Right lobe of liver (tissue), 6 donors: Measurements from ENCODE around the gene TSPAN1. TPM values are rescaled to one million over a fixed set of nuclear protein-coding genes. Genes with fewer than 3 reads are reported as not detected.
"Not testable (repeated sequence)": the region's sequence is repeated elsewhere in the genome, so short reads cannot be mapped to it uniquely, and the experiment has no call there.

Experiments
- ATAC-seq, 4 donors: fragments of 200-7000 bp; cut with Tn5 transposase; one replicate each; pipeline ENCODE4 v1.9.1; 2020; ENCODE audit warnings: mild to moderate bottlenecking in 4 of 4, moderate library complexity in 4 of 4
- DNase-seq, 3 donors: peaks; one replicate each; pipeline ENCODE4 v3.0.0-alpha.2; 2020
- H3K27ac ChIP-seq, 3 donors: fragments of 200-600 bp; one replicate each; pipeline ENCODE4 v1.8.0; 2022
- H3K27me3 ChIP-seq, 2 donors: fragments of 200-600 bp; one replicate each; pipeline ENCODE4 v1.8.0; 2022
- H3K36me3 ChIP-seq, 4 donors: fragments of 200-600 bp; sonication (generic) in 1 of 4; one replicate each; pipeline versions ENCODE4 v1.5.1 to v1.8.0; 2017 to 2022; ENCODE audit warnings: control low read depth in 1 of 4
- H3K4me1 ChIP-seq, 4 donors: fragments of 200-600 bp; sonication (generic) in 1 of 4; one replicate each; pipeline versions ENCODE4 v1.5.1 to v1.8.0; 2017 to 2022; ENCODE audit warnings: control low read depth in 1 of 4
- H3K4me3 ChIP-seq, 3 donors: fragments of 200-600 bp; one replicate each; pipeline ENCODE4 v1.8.0; 2022
- H3K9me3 ChIP-seq, 4 donors: fragments of 200-600 bp; sonication (generic) in 1 of 4; one replicate each; pipeline versions ENCODE4 v1.5.1 to v1.8.0; 2017 to 2022; ENCODE audit warnings: control low read depth in 1 of 4
- CTCF ChIP-seq, 4 donors: fragments of 200-600 bp in 3 of 4; fragments of 450-650 bp in 1 of 4; IDR thresholded peaks; one replicate each; pipeline versions ENCODE4 v1.5.1 to v1.8.0; 2016 to 2022; ENCODE audit warnings: antibody characterized with exemption in 4 of 4, mild to moderate bottlenecking in 2 of 4
- POLR2A ChIP-seq: fragments of 450-650 bp; IDR thresholded peaks from one replicate; pipeline ENCODE4 v1.6.1; 2017; ENCODE audit warnings: antibody characterized with exemption, mild to moderate bottlenecking
- WGBS: methylation state at CpG from one replicate; pipeline ENCODE4 v1.1.6; 2018; ENCODE audit warnings: low coverage, low lambda C conversion rate; ENCODE audit not compliant: insufficient coverage; ENCODE audit errors: missing lambda C conversion rate; 5-methylcytosine and 5-hydroxymethylcytosine counted together
- intact Hi-C, 2 donors: fragments of 100-400 bp; cut with DNase I; formaldehyde crosslinking; loops; one replicate each; pipeline versions ENCODE4 v1.11.2 to v1.14.1; 2022
- small RNA-seq, 2 experiments: library from RNA; depleted of rRNA; stranded (forward); fragments of <200 nt; gene quantifications; one replicate each; pipeline ENCODE3, GENCODE V24; 2016
- total RNA-seq, 6 experiments: library from RNA; depleted of rRNA in 2 of 6; stranded (reverse); fragments of >200 nt in 2 of 6; fragmentation: NEBNext Ultra II Directional in 3 of 6; extraction: Animal tissue kit (Norgen Biotek cat#: 25700) in 3 of 6; gene quantifications; one replicate each; pipeline versions ENCODE4 v1.1.0 to v1.2.4, GENCODE V29; 2016 to 2023
- donor health status: DM: no; HTN: yes; CAD: no.
- donor health status: DM: no; HTN: no; CAD: no.
- donor health status: DM: no; HTN: no; CAD: no.
- donor health status: DM: no; HTN: yes; CAD: no.
- donor health status: DM: no; HTN: yes; CAD: no.

The TSPAN1 gene
- total RNA-seq, 6 experiments from 2014 or later: 2.6 to 6.3 (median 3.6) TPM

DNA sequence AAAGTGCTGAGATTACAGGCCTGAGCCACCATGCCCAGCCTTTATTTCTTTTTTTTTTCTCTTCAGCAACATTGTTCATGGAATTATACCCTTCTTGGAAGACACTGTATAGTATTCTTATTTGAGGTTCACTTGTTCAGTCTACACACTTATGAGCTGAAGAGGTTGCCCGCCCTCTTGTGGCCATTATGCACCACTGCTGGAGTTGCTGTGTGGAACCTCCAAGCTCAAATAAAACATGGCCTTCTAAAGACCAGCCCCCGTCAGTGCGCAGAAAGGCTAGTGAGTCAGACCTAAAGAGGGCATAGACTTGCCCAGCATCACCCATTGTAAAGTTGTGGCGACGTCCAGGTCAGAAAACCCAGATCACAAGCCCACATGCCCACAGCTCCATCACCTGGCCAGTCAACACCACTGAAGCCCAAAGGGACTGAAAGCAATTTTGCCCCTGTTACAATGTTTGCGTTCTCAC is 48.6 kb downstream of the TSPAN1 start:
- peak; percentile 90 to 98 (median 95) for ATAC-seq
- Histone ChIP-seq H3K4me1 (no peaks in the 10 kb centered on the region), H3K27me3 (no peaks in the 10 kb centered on the region), H3K9me3 (no peaks in the 10 kb centered on the region), H3K4me3 (no peak overlapping the region), H3K27ac (no peak overlapping the region), H3K36me3 (no peaks in the 10 kb centered on the region)
- intact Hi-C loops: loop anchor here in 1 of 2 donors (5.0 kb wide), 1 partner anchor 191 kb away; no protein-coding TSS in a partner anchor
- WGBS: 6% methylated on average over 6 of the region's 6 CpGs
- TF ChIP-seq CTCF (IDR thresholded peaks at IDR 0.05) (peak; percentile 90 to 91 (median 90)), POLR2A (no peak)
- peak; percentile 52 to 71 (median 67) for DNase-seq

GRCh38 chr1:46224966-46225365 is 50.1 kb downstream of the TSPAN1 start:
- H3K4me3 ChIP-seq: no peak overlapping the region
- intact Hi-C loops: loop anchor here in 1 of 2 donors (5.0 kb wide), 1 partner anchor 193 kb away; no protein-coding TSS in a partner anchor
- DNase-seq (no peak), ATAC-seq (no peak)
- TF ChIP-seq CTCF (IDR thresholded peaks at IDR 0.05): no peak
- H3K36me3 ChIP-seq: no peaks in the 10 kb centered on the region
- H3K4me1 ChIP-seq: no peaks in the 10 kb centered on the region
- no peak overlapping the region for H3K27ac ChIP-seq
- WGBS: 68% methylated on average over 4 of the region's 4 CpGs
- no peaks in the 10 kb centered on the region for H3K27me3 ChIP-seq
- no peaks in the 10 kb centered on the region for H3K9me3 ChIP-seq

DNA sequence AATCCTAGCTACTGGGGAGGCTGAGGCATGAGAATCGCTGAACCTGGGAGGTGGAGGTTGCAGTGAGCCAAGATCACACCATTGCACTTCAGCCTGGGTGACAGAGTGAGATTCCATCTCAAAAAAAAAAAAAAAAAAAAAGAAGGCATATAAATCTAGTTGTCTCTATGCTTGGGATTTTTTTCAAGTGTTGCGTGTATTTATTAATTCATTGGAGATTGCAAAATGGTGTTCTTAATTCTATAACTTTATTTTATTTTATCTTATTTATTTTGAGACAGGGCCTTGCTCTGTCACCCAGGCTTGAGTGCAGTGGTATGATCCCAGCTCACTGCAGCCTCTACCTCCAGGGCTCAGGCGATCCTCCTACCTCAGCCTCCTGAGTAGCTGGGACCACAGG is 56.3 kb downstream of the TSPAN1 start:
- DNase-seq, H3K27me3 ChIP-seq, H3K27ac ChIP-seq, H3K9me3 ChIP-seq, H3K4me1 ChIP-seq, H3K4me3 ChIP-seq, ATAC-seq, intact Hi-C loops, H3K36me3 ChIP-seq: not testable (repeated sequence)
- WGBS: 97% methylated on average over 3 of the region's 3 CpGs

Small RNAs within 50 kb of the gene (small RNA-seq; reads per million reads assigned to genes)
- gene AL672043.1: 0 reads per million in 2 experiments

Other genes with a start within 250 kb of the TSPAN1 start
- gene PIK3R3, start 42.5 kb upstream of the TSPAN1 start, total RNA-seq: 1 to 10 TPM; 2.0 to 4.3 (median 2.8) TPM
- gene P3R3URF, start 1.4 kb downstream of the TSPAN1 start, total RNA-seq: not detected
- 10 to 100 TPM; 26.9 to 47.4 (median 38.8) TPM for gene POMGNT1, start 23.3 kb downstream of the TSPAN1 start, total RNA-seq
- 1 to 10 TPM in 1 of 6 experiments, under 1 TPM in 5; 0.17 to 1.4 (median 0.31) TPM for gene LURAP1, start 28.2 kb downstream of the TSPAN1 start, total RNA-seq
- gene RAD54L, start 72.7 kb downstream of the TSPAN1 start, total RNA-seq: 1 to 10 TPM in 1 of 6 experiments, under 1 TPM in 5; 0.27 to 2.5 (median 0.70) TPM
- gene LRRC41, start 128.5 kb downstream of the TSPAN1 start, total RNA-seq: 10 to 100 TPM; 24.4 to 37.0 (median 29.0) TPM
- gene UQCRH, start 128.6 kb downstream of the TSPAN1 start, total RNA-seq: 100 to 1,000 TPM in 2 of 6 experiments, 10 to 100 TPM in 4; 71.6 to 244 (median 90.4) TPM
- 10 to 100 TPM in 5 of 6 experiments, 1 to 10 TPM in 1; 8.5 to 13.0 (median 12.2) TPM for gene NSUN4, start 165.7 kb downstream of the TSPAN1 start, total RNA-seq
- 10 to 100 TPM; 26.6 to 48.7 (median 33.5) TPM for gene FAAH, start 219.2 kb downstream of the TSPAN1 start, total RNA-seq